ENCODE results near the gene FBXL2.

FBXL2 gene

DNA sequence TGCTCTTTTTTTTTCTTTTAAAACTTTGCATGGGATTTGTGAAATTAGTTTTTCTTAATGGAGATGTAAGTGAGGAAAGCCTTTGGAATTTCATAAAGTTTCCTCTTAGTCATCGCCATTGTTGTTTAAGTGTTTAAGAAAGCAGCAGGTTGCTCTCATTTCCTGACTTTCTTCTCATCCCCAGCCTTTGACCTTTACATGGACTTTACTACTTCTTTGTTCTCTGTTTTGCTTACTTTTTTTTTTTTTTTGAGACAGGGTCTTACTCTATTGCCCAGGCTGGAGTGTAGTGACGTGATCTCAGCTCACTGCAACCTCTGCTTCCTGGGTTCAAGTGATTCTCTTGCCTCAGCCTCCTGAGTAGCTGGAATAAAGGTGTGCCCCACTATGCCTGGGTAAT is 38.6 kb downstream of the FBXL2 start:
- TF ChIP-seq, protein P1, sequence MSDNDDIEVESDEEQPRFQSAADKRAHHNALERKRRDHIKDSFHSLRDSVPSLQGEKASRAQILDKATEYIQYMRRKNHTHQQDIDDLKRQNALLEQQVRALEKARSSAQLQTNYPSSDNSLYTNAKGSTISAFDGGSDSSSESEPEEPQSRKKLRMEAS (IDR thresholded peaks at IDR 0.05; ENCODE audit: low read depth, low read length): no peak
- TF ChIP-seq, protein P2, sequence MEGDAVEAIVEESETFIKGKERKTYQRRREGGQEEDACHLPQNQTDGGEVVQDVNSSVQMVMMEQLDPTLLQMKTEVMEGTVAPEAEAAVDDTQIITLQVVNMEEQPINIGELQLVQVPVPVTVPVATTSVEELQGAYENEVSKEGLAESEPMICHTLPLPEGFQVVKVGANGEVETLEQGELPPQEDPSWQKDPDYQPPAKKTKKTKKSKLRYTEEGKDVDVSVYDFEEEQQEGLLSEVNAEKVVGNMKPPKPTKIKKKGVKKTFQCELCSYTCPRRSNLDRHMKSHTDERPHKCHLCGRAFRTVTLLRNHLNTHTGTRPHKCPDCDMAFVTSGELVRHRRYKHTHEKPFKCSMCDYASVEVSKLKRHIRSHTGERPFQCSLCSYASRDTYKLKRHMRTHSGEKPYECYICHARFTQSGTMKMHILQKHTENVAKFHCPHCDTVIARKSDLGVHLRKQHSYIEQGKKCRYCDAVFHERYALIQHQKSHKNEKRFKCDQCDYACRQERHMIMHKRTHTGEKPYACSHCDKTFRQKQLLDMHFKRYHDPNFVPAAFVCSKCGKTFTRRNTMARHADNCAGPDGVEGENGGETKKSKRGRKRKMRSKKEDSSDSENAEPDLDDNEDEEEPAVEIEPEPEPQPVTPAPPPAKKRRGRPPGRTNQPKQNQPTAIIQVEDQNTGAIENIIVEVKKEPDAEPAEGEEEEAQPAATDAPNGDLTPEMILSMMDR (IDR thresholded peaks at IDR 0.05; ENCODE audit: low read depth, low read length): no peak
- TF ChIP-seq MYC (IDR thresholded peaks at IDR 0.05; ENCODE audit: low read depth, low read length) (no peak), POLR2A (IDR thresholded peaks at IDR 0.05; ENCODE audit: extremely low read depth, insufficient read length) (no peak)
- DNase-seq (ENCODE audit: low read depth): no peak
- no peak overlapping the region for H3K4me3 ChIP-seq (ENCODE audit: low read depth, low read length)

DNA sequence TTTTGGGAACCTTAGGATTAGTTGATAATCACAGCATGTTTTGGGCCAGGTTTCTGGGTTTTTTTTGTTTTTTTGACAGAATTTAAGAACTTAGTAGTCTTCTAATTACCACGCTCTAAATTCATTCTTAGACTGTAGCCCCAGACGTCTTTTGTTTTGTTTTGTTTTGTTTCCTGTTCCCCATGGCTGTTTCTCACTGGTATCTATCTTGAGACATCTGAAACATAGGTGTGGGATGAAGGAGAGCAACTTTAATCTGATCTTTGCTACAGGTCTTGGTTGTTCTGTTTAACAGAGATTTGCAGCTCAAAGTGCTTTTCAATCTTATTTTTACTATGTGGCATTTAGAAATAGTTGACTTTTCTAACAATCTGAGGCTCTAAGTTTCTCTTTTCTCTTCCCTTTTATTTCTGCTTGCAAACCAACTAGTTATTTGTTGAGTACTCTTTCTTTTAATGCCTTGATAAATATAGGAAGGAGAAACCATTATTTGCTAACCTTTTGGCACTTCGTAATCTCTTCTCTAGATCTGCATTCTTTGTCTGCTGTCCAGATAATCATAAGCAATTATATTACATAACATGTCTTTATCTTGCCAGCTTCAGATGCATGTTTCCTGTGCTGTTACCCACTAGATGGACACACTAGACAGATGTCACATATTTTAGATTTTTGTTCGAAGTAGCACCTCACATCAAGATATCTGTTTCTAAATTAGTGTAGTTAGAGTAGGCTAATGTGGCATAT is 40.9 kb downstream of the FBXL2 start:
- TF ChIP-seq MYC (IDR thresholded peaks at IDR 0.05; ENCODE audit: low read depth, low read length) (no peak), POLR2A (IDR thresholded peaks at IDR 0.05; ENCODE audit: extremely low read depth, insufficient read length) (no peak)
- TF ChIP-seq, protein P2 (IDR thresholded peaks at IDR 0.05; ENCODE audit: low read depth, low read length): no peak
- TF ChIP-seq, protein P1 (IDR thresholded peaks at IDR 0.05; ENCODE audit: low read depth, low read length): no peak
- DNase-seq (ENCODE audit: low read depth): peak; percentile 25
- no peak overlapping the region for H3K4me3 ChIP-seq (ENCODE audit: low read depth, low read length)

DNA sequence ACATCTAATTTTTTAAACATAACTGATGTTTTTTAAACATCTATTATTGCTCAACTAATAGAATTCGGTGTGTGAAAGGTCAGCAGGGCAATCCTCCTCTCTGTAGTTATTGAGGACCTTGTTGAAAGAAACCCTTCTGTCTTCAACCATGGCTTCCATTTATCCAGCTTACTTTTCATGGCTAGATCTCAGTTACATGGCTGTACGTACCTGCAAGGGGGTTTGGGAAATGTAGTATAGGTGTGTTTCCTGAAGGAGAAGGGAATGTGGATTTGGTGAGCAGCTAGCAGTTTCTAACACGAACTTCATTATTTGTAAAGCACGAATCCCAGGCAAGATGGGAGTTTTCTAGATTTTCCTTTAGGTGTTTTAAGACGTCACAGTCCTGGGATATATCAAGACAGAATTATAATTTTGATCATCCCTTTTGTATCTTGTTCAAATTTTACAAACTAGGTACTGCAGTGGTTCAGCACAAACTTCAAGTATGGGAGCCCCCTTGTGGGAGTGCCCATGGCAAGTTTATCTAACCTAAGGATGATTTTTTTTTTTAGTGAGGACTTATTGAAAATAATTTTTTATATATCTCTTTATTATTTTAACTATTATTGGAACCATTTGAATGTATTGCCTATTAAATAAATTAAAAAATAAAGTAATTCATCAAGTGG is 41.6 kb downstream of the FBXL2 start:
- peak; percentile 6 for DNase-seq (ENCODE audit: low read depth)
- TF ChIP-seq POLR2A (IDR thresholded peaks at IDR 0.05; ENCODE audit: extremely low read depth, insufficient read length): no peak
- TF ChIP-seq, protein P2 (IDR thresholded peaks at IDR 0.05; ENCODE audit: low read depth, low read length): no peak
- no peak for TF ChIP-seq MYC (IDR thresholded peaks at IDR 0.05; ENCODE audit: low read depth, low read length)
- H3K4me3 ChIP-seq (ENCODE audit: low read depth, low read length): no peak overlapping the region

DNA sequence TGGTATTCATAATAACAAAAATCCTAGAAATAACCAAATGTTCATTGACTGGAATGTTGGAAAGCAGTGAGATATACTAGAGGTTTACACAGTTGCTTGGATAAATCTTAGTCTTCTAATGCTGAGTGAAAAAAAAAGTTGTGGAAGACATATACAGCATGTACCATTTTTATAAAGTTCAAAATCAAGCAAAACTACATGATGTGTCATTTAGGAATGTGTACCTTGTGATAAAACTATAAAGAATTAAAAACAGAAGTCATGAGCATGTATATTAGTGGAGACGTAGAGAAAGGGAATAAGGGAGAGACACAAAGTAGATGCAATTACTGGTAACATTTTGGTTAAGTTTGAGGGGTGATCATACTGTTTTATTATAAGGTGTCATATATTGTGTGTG is 45.2 kb downstream of the FBXL2 start:
- no peak for DNase-seq (ENCODE audit: low read depth)
- H3K4me3 ChIP-seq (ENCODE audit: low read depth, low read length): no peak overlapping the region
- TF ChIP-seq POLR2A (IDR thresholded peaks at IDR 0.05; ENCODE audit: extremely low read depth, insufficient read length) (no peak), MYC (IDR thresholded peaks at IDR 0.05; ENCODE audit: low read depth, low read length) (no peak)
- TF ChIP-seq, protein P2 (IDR thresholded peaks at IDR 0.05; ENCODE audit: low read depth, low read length): no peak
- TF ChIP-seq, protein P1 (IDR thresholded peaks at IDR 0.05; ENCODE audit: low read depth, low read length): no peak

DNA sequence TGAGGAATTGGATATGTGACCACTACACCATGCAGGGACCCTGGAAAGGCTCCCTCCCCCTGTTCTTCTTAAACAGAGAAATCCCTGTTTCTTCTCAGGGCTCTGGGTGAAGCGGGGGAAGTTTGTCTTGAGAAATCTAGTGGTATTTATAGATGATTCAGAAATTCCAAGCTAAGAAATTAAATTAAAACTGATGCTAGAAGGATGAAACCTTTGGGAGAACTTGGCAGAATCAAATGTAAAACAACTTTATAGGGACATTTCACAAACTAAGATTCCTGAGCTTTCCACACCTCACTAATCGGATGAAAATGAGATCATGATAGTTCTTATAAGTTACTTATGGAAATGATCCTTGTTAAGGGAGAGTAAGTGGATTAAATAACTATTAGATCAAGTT is 54.2 kb downstream of the FBXL2 start:
- H3K4me3 ChIP-seq (ENCODE audit: low read depth, low read length): no peak overlapping the region
- TF ChIP-seq, protein P2 (IDR thresholded peaks at IDR 0.05; ENCODE audit: low read depth, low read length): no peak
- TF ChIP-seq POLR2A (IDR thresholded peaks at IDR 0.05; ENCODE audit: extremely low read depth, insufficient read length) (no peak), MYC (IDR thresholded peaks at IDR 0.05; ENCODE audit: low read depth, low read length) (no peak)
- TF ChIP-seq, protein P1 (IDR thresholded peaks at IDR 0.05; ENCODE audit: low read depth, low read length): no peak
- DNase-seq (ENCODE audit: low read depth): no peak

All from NB4 (cell line).